Mammary epithelial cell (primary cell): ENCODE data around the gene CA14.
"Not testable (repeated sequence)": the region's sequence is repeated elsewhere in the genome, so short reads cannot be mapped to it uniquely, and the experiment has no call there.

Source experiments
- CTCF ChIP-seq, 2 donors: IDR thresholded peaks in 1 of 2; conservative IDR thresholded peaks in 1 of 2; 2 replicates each; pipeline ENCODE4 v1.5.1; 2011 to 2012; ENCODE audit warnings: inconsistent platforms in 2 of 2, low read length in 2 of 2, mild to moderate bottlenecking in 2 of 2, control low read depth in 1 of 2, low read depth in 1 of 2; ENCODE audit not compliant: insufficient read depth in 1 of 2; ENCODE audit errors: extremely low read depth in 1 of 2
- EZH2 ChIP-seq: IDR thresholded peaks from 2 replicates; pipeline ENCODE4 v1.6.1; 2012; ENCODE audit warnings: low read length, inconsistent platforms, borderline replicate concordance

GRCh38 chr1:150215855-150216254 is 41.7 kb upstream of the CA14 start:
- TF ChIP-seq CTCF (conservative IDR thresholded peaks at IDR 0.05 in 1 of 2, IDR thresholded peaks at IDR 0.05 in 1 of 2; ENCODE audit: extremely low read depth in 1 of 2, insufficient read depth in 1 of 2, low read depth in 1 of 2, low read length in 2 of 2); EZH2: not testable (repeated sequence)
